Limb (tissue), 2 donors: Measurements from ENCODE around the gene BAHCC1.

Experiments used
- DNase-seq, 2 donors: peaks; one replicate each; pipeline ENCODE4 v3.0.0-alpha.2; 2016; ENCODE audit errors: extremely low spot score in 2 of 2

The BAHCC1 gene

GRCh38 chr17:81367171-81367570, 28.1 kb upstream of the BAHCC1 start:
- DNase-seq: no peak

- no peak for DNase-seq
Measured at GRCh38 chr17:81368161-81369022, 26.9 kb upstream of the BAHCC1 start.

GRCh38 chr17:81370294-81370693, 25.0 kb upstream of the BAHCC1 start:
- no peak for DNase-seq

GRCh38 chr17:81371910-81372760, 23.1 kb upstream of the BAHCC1 start:
- DNase-seq: no peak

DNA sequence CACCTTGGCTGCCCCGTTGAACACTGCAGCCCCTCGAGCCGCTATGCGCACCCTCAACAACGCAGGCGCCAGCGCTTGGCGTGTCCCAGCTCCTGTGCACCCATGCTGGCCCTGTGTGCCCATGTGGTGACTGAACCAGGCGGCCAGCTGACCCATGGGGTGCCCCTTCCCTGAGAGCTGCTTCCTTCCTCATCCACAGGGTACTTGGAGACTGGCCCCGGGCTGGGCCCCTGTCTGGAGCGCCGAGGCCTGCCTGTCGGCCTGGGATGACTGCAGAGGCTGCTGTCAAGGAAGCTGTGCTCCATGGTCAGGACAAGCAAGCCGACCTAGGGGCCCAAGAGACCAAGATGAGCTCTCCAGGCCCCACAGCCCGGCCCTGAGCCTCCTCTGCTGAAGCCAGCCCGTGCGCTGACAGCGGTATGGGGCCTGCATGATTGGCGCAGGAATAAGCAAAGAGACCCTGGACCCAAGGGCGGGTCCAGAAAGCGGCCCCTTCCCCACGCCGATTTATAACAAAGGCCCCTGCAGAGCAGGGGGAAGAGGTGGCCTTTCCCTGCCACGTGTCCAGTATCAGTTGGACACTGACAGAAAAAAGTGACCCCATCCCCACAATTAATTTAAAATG, 21.6 kb upstream of the BAHCC1 start:
- no peak for DNase-seq

DNA sequence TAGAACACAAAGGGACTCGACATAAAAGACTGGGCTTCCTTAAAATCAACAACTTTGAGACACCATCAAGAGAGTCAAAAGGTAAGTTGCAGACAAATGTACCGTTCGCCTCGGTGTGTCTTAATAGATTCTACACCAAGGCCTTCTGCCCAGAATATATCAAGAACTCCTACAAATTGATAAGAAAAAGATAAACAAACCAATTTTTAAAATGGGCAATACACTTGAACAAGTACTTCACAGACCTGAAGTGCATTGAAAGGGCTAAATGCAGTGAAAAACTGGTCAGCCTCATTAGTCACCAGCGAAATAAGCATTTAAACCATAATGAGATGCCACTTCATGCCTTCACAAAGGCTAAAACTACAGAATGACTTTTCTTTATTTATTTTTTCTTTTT, 20.4 kb upstream of the BAHCC1 start:
- DNase-seq: no peak

DNA sequence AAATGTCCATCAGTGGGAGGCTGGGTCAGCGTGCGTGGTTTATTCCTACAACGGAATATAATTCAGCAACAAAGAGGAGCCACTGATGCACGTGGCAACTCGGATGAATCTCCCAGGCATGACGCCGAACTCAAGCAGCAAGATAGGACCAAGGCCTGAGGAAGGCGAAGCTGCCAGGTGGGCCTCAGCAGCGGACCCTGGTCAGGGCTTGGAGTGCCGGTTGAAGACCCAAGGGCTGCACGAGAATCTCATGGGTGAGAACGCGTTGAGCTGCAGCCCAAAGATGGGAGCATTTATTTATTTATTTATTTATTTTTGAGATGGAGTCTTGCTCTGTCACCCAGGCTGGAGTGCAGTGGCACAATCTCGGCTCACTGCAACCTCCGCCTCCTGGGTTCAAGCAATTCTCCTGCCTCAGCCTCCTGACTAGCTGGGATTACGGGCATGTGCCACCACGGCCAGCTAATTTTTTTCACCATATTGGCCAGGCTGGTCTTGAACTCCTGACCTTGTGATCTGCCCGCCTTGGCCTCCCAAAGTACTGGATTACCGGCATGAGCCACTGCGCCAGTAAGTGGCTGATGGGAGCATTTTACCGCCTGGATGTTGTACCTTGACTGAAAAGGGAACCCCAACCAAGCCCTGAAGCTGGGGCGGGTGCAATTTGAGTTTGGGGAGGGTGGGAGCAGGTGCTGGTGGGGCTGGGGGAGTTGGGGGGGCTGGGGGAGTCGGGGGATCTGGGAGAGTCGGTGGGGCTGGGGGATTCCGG, 18.1 kb upstream of the BAHCC1 start:
- DNase-seq: no peak

DNA sequence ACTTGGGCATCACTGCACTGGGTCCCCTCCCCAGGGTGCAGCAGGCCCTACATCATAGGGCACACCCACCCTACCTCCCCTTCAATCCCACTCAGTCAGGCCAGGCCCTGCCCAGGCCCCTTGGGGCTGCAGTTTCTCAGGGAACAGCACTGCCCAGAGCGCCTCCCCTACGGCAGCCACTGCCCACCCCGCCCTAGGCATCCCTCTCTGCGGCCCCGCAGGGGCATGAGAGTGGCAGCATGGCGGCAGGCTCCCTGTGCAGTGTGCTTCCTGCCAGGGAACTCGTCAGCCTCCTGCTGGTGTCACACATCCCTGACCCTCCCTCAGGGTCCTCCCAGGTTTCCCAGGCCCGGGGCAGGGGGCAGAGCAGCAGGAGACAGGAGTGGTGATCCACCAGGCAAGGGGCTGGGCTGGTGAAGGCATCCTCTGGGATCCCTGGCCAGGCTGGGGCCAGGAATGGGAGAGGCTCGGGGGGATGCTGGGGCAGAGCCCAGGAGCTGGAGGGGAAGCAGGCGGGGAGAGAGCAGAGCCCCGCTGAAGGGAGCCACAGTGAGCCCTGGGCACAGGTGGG, 16.2 kb upstream of the BAHCC1 start:
- peak in 1 of 2 donors; percentile 30 for DNase-seq

GRCh38 chr17:81379523-81379942, 15.7 kb upstream of the BAHCC1 start:
- DNase-seq: no peak

DNA sequence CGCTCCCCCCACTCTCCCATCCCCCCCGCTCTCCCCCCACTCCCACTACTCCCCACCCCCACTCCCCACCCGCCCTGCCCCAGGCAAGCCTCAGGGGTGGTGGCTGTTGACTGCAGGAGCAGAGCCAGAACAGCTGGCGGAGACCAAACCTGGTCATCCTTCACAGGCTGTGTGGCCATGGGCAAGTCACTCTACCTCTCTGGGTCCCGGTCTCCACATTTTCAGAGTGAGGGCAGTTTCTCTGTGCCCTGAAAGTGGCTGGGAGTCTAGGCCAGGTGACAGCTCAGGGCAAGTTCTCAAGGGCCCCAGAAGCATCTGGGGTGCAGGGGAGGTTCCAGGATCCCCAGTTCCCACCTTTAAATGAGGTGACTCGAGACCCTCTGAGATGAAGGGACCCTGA, 15.1 kb upstream of the BAHCC1 start:
- DNase-seq: peak in 1 of 2 donors; percentile 28

- DNase-seq: peak in 1 of 2 donors; percentile 34
Measured at GRCh38 chr17:81380666-81381518, 14.4 kb upstream of the BAHCC1 start.

DNA sequence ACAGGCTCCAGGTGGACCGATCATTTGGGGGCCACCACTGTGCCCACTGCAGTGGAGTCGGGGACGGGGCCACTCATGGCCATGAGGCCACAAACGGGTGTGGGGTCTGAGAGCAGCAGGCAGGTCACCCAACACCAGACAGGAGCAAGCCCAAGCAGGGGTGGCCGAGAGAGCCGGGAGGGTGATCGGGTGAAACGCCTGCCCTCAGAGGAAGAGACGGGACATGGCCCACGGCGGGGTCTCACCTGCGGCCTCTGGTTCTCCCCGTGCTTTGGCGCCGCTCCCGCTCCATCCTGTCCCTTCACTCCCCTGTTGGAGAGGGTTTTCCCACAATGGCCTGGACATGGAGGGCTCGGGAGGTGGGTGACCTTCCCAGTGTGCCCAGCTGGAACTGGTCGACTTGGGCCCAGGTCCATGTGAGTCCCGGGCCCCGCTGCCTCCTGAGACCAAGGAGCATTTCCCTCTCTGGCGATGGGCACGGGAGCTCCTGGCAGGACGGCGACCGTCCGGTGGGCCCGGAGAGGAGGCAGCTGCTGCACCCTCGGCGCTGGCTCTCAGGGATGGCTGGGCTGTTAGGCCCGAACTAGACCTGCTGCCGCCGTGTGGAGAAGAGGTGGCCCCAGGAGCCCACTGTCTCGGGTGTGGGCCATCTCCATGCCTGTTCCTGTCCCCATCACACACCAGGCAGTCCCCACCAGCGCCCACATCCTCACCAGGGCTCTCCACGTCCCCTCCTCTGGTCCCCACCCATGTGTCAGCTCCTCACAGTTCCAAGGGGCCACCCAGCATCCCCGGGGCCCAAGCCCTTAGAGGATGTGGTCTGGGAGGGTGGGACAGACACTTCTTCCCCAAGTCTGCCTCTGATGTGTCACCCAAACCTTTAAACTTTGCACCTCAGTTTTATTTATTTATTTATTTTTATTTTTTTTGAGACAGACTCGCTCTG, 13.4 kb upstream of the BAHCC1 start:
- DNase-seq: no peak

- DNase-seq: peak in 1 of 2 donors; percentile 23
Measured at GRCh38 chr17:81382851-81383250, 12.4 kb upstream of the BAHCC1 start.

DNA sequence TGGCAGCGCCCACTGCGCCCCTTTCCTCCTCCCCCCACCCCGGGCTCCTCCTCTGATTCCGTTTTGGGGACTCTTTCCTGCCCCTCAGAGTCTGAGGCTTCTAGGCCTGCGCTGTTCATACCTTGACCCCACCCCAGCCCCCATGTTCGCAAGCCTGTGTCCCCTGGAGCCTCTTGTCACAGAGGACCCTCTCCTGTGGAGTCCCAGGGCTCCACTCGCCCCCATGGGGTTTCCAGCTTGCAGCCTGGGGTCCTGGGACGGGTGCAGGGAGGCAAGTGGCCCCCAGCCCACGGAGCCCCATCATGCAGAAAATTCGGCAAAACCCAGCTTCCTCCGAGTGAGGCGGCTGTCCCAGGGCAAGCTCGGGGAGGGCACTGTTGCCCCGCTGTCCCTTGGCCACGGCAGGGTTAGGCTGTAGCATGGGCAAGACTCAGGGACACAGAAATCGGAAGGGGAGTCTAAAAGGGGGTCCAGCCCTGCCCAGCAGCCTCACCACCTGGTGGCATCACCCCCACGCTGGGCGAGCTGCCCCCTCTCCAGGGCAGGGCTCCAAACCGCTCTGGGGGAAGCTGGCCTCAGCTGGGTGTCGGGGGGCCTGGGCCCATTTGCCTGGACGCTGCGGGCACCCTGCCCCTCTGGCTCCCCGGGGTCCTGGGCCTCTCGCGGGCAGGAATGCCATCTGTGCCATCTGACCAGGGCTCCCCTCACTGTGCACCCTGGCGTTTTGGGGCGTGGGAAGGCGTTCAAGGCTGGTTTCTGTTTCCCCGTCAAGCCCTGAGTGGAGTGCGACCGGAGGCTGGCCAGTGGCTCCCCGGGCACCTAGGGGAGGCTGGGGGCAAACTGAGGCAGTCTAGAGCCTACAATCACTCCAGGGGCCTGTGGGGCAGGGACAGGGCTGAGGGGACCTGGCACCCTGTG, 11.5 kb upstream of the BAHCC1 start:
- peak in 1 of 2 donors; percentile 31 for DNase-seq

DNA sequence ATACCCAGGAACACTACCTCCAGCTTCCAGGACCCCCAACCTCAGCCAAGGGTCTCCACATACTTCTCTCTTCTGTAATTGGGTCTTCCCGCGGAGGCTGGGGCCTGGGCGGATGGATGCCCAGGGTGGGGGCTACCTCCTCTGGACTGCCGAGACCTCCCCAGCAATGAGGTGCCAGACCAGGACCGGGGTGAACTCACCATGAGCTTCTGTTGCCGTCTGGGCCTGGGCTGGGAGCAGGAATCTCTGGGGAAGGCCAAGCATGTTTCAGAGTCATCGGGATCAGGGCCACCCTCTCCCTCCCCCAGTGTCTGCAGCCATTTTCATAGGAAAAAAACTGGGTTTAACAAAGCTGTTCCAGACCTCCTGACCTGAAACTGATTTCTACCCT, 10.3 kb upstream of the BAHCC1 start:
- DNase-seq: no peak

- peak; percentile 67 to 83 for DNase-seq
Measured at GRCh38 chr17:81385320-81386111, 9.7 kb upstream of the BAHCC1 start.

- DNase-seq: no peak
Measured at GRCh38 chr17:81386141-81386645, 9.1 kb upstream of the BAHCC1 start.
